Fibroblast of villous mesenchyme (primary cell): ENCODE data around the gene DNPEP. TPM values are rescaled to one million over a fixed set of nuclear protein-coding genes. Genes with fewer than 3 reads are reported as not detected.

ENCODE experiments used
- DNase-seq: peaks from one replicate; pipeline ENCODE4 v3.0.0-alpha.2; 2010; ENCODE audit warnings: low read depth
- H3K4me3 ChIP-seq: 2 replicates; pipeline ENCODE4 v1.5.1; 2011; ENCODE audit warnings: low read depth, mild to moderate bottlenecking, low read length
- CTCF ChIP-seq: IDR thresholded peaks from 2 replicates; pipeline ENCODE4 v1.5.1; 2012; ENCODE audit warnings: low read depth, mild to moderate bottlenecking, low read length; ENCODE audit not compliant: insufficient read depth
- total RNA-seq: library from RNA; depleted of rRNA; stranded (reverse); fragments of >200 nt; gene quantifications from 2 replicates; pipeline ENCODE4 v1.2.3, GENCODE V29; 2012

Gene DNPEP
- total RNA-seq, 1 donor: 64.8 TPM

- DNase-seq: no peak
- H3K4me3 ChIP-seq: no peak overlapping the region
- no peak for TF ChIP-seq CTCF
Measured at GRCh38 chr2:219405958-219406860, 18.5 kb upstream of the DNPEP start.

- H3K4me3 ChIP-seq: no peak overlapping the region
- TF ChIP-seq CTCF: peak; percentile 8
- DNase-seq: no peak
Measured at GRCh38 chr2:219405451-219405850, 17.7 kb upstream of the DNPEP start.

GRCh38 chr2:219404954-219405353 lies 17.2 kb upstream of the DNPEP start:
- no peak overlapping the region for H3K4me3 ChIP-seq
- no peak for TF ChIP-seq CTCF
- no peak for DNase-seq

GRCh38 chr2:219404291-219404910 lies 16.7 kb upstream of the DNPEP start:
- DNase-seq: no peak
- H3K4me3 ChIP-seq: no peak overlapping the region
- no peak for TF ChIP-seq CTCF

- H3K4me3 ChIP-seq: no peak overlapping the region
- no peak for DNase-seq
- TF ChIP-seq CTCF: no peak
Measured at GRCh38 chr2:219403861-219404260, 16.1 kb upstream of the DNPEP start.

- peak; percentile 92 for TF ChIP-seq CTCF
- DNase-seq: peak; percentile 87
Measured at GRCh38 chr2:219402665-219403515, 15.2 kb upstream of the DNPEP start.

More at GRCh38 chr2:219402665-219403515, 15.2 kb upstream of the DNPEP start:
- no peak overlapping the region for H3K4me3 ChIP-seq
